Neuron (in vitro differentiated cells): ENCODE measurements around the gene IL32.
"Not testable (repeated sequence)": the region's sequence is repeated elsewhere in the genome, so short reads cannot be mapped to it uniquely, and the experiment has no call there.

ENCODE experiments used
- H2AFZ ChIP-seq: one replicate; pipeline ENCODE4 v1.6.1; 2013; ENCODE audit warnings: low read depth, mild to moderate bottlenecking, inconsistent platforms, low read length, moderate library complexity
- H3K27me3 ChIP-seq: one replicate; pipeline ENCODE4 v1.6.1; 2013; ENCODE audit warnings: low read length; ENCODE audit not compliant: insufficient read depth
- H3K36me3 ChIP-seq: one replicate; pipeline ENCODE4 v1.6.1; 2013; ENCODE audit warnings: low read length; ENCODE audit not compliant: insufficient read depth
- H3K4me1 ChIP-seq: one replicate; pipeline ENCODE4 v1.6.1; 2013; ENCODE audit warnings: low read length; ENCODE audit not compliant: insufficient read depth
- H3K4me3 ChIP-seq: 2 replicates; pipeline ENCODE4 v1.5.1; 2013; ENCODE audit warnings: mild to moderate bottlenecking, low read length, moderate library complexity
- H3K9me3 ChIP-seq: one replicate; pipeline ENCODE4 v1.6.1; 2013; ENCODE audit warnings: low read length

Gene IL32

GRCh38 chr16:3074860-3075522, 9.6 kb downstream of the IL32 start:
- Histone ChIP-seq H3K27me3 (peaks cover 13% of the 10 kb centered on the region), H3K4me1 (no peaks in the 10 kb centered on the region), H3K9me3 (no peaks in the 10 kb centered on the region), H3K36me3 (no peaks in the 10 kb centered on the region), H2AFZ (no peak overlapping the region), H3K4me3 (no peak overlapping the region)

DNA sequence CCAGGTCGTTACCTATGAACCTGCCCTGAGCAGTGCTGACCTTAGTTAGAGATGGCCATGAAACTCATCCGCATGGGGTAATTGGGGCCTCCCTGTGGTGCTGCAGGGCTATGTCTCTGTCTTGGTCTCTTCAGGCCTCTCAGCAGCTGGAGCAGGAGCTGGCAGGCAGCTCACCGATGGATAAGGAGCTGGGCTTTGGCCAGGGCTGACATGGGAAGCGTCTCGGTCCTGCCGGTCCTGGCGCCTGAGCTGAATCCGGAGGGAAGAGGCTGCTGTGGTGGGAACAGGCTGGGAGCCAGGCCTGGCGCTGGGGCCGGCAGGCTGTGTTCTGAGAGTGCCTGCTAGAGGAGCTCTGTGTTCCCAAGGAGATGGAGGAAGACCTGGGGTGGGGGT, 10.1 kb downstream of the IL32 start:
- Histone ChIP-seq H3K9me3 (no peaks in the 10 kb centered on the region), H3K4me1 (no peaks in the 10 kb centered on the region), H3K36me3 (no peaks in the 10 kb centered on the region), H3K4me3 (no peak overlapping the region), H2AFZ (no peak overlapping the region), H3K27me3 (peaks cover 13% of the 10 kb centered on the region)

- not testable (repeated sequence) for H3K9me3 ChIP-seq
Observed at GRCh38 chr16:3075946-3076345, 10.5 kb downstream of the IL32 start.

GRCh38 chr16:3076577-3076976, 11.1 kb downstream of the IL32 start:
- H3K9me3 ChIP-seq: no peaks in the 10 kb centered on the region
- H3K4me1 ChIP-seq: no peaks in the 10 kb centered on the region
- no peaks in the 10 kb centered on the region for H3K36me3 ChIP-seq

More at GRCh38 chr16:3075946-3076345, 10.5 kb downstream of the IL32 start:
- H3K27me3 ChIP-seq: peaks cover 11% of the 10 kb centered on the region
- not testable (repeated sequence) for H3K4me3 ChIP-seq, H3K4me1 ChIP-seq, H3K36me3 ChIP-seq, H2AFZ ChIP-seq

DNA sequence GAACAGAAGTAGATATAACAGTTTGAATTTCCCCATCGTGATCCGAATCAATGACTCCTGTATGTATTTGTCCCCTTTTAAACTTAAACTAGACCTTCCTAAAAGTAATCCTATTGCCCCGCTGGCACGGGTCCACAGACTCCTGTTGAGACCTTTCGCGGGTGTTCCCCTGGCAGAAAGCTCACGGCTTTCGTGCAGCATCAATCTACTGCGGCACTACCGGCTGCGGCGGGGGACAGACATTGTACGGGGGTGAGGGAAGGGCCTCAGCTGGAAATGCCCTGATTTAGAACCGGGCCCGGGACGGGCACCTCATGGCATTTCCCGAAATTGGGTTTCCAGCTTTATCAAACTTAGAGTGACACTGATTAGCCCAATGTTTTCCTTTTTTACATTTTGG, 14.6 kb downstream of the IL32 start:
- Histone ChIP-seq H3K36me3 (no peaks in the 10 kb centered on the region), H3K27me3 (peaks cover 13% of the 10 kb centered on the region), H3K4me1 (peaks cover 3% of the 10 kb centered on the region), H3K9me3 (no peaks in the 10 kb centered on the region), H2AFZ (no peak overlapping the region), H3K4me3 (no peak overlapping the region)

More at GRCh38 chr16:3076577-3076976, 11.1 kb downstream of the IL32 start:
- Histone ChIP-seq H3K27me3 (peaks cover 13% of the 10 kb centered on the region), H2AFZ (no peak overlapping the region), H3K4me3 (no peak overlapping the region)

DNA sequence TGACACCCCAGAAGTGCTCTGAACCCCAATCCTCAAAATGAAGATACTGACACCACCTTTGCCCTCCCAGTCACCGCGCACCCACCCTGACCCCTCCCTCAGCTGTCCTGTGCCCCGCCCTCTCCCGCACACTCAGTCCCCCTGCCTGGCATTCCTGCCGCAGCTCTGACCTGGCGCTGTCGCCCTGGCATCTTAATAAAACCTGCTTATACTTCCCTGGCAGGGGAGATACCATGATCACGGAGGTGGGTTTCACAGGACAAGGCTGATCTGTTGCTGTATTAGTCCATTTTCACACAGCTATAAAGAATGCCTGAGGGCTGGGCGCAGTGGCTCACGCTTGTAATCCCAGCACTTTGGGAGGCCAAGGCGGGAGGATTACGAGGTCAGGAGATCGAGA, 16.5 kb downstream of the IL32 start:
- not testable (repeated sequence) for H3K27me3 ChIP-seq, H3K36me3 ChIP-seq, H3K9me3 ChIP-seq, H3K4me3 ChIP-seq, H3K4me1 ChIP-seq, H2AFZ ChIP-seq

GRCh38 chr16:3083408-3083807, 18.0 kb downstream of the IL32 start:
- not testable (repeated sequence) for H3K9me3 ChIP-seq, H3K36me3 ChIP-seq
- H3K4me1 ChIP-seq: peaks cover 19% of the 10 kb centered on the region

GRCh38 chr16:3084491-3084890, 19.1 kb downstream of the IL32 start:
- Histone ChIP-seq H3K27me3 (peaks cover 2% of the 10 kb centered on the region), H3K9me3 (no peaks in the 10 kb centered on the region), H2AFZ (no peak overlapping the region), H3K4me3 (no peak overlapping the region), H3K36me3 (no peaks in the 10 kb centered on the region), H3K4me1 (peaks cover 19% of the 10 kb centered on the region)

More at GRCh38 chr16:3083408-3083807, 18.0 kb downstream of the IL32 start:
- H3K27me3 ChIP-seq, H2AFZ ChIP-seq, H3K4me3 ChIP-seq: not testable (repeated sequence)

GRCh38 chr16:3084969-3085670, 19.7 kb downstream of the IL32 start:
- no peak overlapping the region for H3K4me3 ChIP-seq
- H3K4me1 ChIP-seq: peaks cover 19% of the 10 kb centered on the region
- no peaks in the 10 kb centered on the region for H3K36me3 ChIP-seq
- H3K27me3 ChIP-seq: peaks cover 2% of the 10 kb centered on the region
- H2AFZ ChIP-seq: no peak overlapping the region
- H3K9me3 ChIP-seq: no peaks in the 10 kb centered on the region

DNA sequence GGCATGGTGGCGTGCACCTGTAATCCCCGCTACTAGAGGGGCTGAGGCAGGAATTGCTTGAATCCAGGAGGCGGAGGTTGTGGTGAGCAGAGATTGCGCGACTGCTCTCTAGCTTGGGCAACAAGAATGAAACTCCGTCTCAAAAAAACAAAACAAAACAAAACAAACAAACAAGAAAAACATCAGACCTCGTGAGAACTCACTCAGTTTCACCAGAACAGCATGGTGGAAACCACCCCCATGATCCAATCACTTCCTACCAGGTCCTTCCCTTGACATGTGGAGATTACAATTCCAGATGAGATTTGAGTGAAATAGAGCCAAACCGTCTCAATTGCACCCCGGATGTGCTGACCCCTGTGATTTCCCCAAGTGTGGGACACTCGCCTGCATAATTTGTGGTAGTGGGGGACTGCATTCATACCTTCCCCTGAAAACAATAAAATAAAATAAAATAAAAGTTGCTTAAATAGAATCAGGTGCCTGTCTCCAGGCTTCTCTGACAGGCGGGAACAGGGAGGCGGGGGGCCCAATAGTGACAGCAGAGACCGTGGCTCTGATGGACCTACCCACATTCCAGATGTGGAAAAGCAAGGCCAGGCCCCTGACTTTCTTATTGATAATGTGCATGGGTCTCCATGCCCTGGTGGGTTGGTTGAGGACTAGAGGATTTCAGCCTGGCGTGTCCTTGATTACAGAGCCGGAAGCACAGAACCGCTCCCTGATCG, 20.6 kb downstream of the IL32 start:
- peaks cover 2% of the 10 kb centered on the region for H3K27me3 ChIP-seq
- H3K9me3 ChIP-seq: no peaks in the 10 kb centered on the region
- no peak overlapping the region for H3K4me3 ChIP-seq
- H3K36me3 ChIP-seq: no peaks in the 10 kb centered on the region
- no peak overlapping the region for H2AFZ ChIP-seq
- peaks cover 19% of the 10 kb centered on the region for H3K4me1 ChIP-seq

DNA sequence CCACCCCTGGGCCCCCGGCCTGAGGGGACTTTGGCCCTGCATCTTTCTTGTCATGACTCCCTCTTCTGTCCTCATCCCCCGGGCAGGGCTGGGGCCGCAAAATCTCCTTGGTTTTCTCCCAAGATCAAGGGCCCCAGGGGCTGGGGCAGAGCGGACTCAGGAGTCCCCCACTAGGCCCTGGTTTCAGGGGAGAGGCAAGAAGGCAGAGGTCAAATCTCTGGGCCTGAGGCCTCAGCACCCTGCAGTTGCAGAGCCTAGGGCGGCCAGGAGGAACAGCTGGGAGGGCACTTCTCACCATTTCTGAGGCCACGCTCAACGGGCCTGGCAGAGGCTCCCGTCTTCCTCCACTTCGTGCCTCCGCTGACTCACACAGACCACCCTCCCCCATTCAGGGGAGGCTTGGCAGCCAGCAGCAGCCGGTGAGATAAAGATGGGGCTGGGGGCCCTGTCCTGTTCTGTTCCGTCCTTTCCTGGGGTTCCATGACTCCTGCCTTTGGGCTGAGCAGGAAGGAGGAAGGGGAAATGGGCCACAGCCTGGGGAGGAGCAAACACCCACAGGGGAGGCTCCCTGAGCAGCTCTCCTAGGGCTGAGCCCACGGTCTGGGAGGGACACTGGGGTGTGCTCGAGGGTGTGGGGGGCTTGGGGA, 21.3 kb downstream of the IL32 start:
- Histone ChIP-seq H2AFZ (no peak overlapping the region), H3K4me1 (peaks cover 19% of the 10 kb centered on the region)

DNA sequence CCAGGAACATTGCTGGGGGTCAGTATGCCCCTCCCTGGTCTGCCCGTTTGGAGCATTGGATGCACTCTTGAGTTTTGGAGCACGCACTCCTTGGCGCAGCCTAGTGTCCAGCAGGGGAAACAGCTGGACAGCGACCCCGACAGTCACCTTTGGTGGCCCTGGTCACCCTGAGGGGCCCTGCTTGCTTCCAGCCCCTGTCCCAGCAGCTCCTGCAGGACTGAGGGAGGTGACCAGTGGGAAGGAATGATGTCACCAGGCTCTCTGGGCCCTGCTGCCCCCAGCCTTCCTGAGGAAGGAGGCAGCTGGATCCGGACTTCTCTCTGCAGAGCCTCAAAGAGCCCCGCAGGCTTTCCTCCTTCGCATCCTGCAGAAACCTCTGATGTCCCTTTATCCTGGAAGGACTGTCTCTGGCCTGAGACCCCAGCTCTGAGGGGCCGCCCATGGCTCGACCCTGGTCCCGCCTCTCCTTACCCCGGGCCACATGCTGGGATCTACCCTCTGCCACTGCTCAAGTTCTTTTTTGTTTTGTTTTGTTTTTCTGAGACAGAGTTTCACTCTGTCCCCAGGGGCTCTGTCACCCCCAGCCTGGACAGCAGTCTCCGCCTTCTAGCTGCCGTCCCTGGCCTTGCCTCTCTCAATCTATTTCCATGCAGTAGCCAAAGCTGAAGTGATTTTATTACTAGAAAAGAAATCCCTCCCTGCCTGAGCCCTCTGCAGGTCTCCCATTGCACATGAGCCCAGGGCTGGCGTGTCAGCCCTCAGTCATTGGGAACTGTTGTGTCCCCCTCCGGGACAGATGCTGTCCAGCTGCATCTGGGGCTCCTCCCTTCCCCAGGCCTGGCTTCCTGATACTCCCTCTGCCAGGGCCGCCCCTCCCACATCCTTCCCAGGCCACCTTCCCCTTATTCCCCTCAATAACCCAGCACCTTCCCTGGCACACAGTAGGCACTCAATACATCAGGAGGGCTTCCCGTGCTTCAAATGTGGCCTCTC, 22.1 kb downstream of the IL32 start:
- no peaks in the 10 kb centered on the region for H3K27me3 ChIP-seq
- peaks cover 19% of the 10 kb centered on the region for H3K4me1 ChIP-seq
- H2AFZ ChIP-seq: no peak overlapping the region
- no peaks in the 10 kb centered on the region for H3K9me3 ChIP-seq
- no peak overlapping the region for H3K4me3 ChIP-seq
- H3K36me3 ChIP-seq: no peaks in the 10 kb centered on the region

More for the DNA sequence above, 21.3 kb downstream of the IL32 start:
- Histone ChIP-seq H3K27me3 (no peaks in the 10 kb centered on the region), H3K36me3 (no peaks in the 10 kb centered on the region), H3K9me3 (no peaks in the 10 kb centered on the region), H3K4me3 (no peak overlapping the region)
